ENCODE results near the gene CHTF18.

DNA sequence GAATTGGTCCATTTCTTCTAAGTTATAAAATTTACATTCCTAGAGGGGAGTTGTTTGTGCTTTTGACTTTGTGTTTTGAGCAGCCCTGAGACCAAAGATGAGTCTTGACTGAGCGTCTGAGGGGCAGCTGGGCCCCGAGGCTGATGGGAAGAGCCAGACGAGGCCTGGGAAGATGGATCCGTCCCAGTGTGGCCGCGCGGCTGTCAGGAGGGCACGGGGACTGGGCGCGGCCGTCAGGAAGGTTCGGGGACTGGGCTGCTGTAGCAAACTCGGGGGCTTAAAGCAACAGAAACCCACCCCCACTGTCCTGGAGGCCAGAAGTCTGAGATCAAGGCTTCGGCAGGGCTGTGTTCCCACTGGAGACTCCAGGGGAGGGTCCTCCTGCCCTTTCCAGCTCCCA, 50.3 kb downstream of the CHTF18 start:
- TF ChIP-seq POLR2A (IDR thresholded peaks at IDR 0.05) (no peak), POLR2AphosphoS5 (IDR thresholded peaks at IDR 0.05) (no peak)
- TF ChIP-seq, protein P1, sequence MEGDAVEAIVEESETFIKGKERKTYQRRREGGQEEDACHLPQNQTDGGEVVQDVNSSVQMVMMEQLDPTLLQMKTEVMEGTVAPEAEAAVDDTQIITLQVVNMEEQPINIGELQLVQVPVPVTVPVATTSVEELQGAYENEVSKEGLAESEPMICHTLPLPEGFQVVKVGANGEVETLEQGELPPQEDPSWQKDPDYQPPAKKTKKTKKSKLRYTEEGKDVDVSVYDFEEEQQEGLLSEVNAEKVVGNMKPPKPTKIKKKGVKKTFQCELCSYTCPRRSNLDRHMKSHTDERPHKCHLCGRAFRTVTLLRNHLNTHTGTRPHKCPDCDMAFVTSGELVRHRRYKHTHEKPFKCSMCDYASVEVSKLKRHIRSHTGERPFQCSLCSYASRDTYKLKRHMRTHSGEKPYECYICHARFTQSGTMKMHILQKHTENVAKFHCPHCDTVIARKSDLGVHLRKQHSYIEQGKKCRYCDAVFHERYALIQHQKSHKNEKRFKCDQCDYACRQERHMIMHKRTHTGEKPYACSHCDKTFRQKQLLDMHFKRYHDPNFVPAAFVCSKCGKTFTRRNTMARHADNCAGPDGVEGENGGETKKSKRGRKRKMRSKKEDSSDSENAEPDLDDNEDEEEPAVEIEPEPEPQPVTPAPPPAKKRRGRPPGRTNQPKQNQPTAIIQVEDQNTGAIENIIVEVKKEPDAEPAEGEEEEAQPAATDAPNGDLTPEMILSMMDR (IDR thresholded peaks at IDR 0.05 in 8 of 11, conservative IDR thresholded peaks at IDR 0.05 in 3 of 11): no peak
